Epidermal melanocyte (primary cell): Measurements from ENCODE around the gene CASTOR1.

Experiments
- DNase-seq: peaks from one replicate; pipeline ENCODE4 v3.0.0; 2011; ENCODE audit warnings: low spot score; ENCODE audit not compliant: insufficient read length

The CASTOR1 gene

DNA sequence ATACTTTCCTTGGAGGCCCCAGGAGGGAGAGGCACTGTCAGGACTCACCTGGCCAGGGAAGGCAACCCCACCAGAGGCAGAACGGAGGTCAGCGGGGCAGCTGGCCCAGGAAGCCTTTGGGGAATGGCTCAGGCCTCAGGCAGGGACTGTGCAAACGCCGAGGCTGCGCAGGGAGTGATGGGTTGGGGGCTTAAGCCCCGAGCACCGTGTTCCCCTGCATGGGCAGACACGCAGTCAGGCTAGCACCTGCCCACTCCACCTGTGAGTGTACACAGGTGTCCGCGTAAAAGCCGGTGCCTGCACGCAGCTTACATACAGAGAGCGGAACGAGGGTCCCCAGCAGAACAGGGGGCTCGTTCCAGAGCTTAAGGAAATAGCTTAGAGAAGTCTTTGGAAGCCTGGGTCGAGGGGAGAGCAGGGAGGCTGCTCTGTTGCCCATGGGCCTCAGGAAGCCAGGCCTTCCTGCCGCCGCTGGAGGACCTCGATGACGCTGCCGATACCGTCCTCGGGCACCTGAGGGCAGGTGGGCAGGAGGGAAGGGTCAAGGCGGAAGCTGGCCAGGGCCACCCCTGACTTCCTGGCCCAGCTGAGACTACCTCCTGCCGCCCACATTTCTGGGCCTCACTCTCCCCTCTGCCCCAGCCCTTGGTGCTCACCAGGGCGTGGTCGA, 4.0 kb downstream of the CASTOR1 start:
- DNase-seq = no peak

DNA sequence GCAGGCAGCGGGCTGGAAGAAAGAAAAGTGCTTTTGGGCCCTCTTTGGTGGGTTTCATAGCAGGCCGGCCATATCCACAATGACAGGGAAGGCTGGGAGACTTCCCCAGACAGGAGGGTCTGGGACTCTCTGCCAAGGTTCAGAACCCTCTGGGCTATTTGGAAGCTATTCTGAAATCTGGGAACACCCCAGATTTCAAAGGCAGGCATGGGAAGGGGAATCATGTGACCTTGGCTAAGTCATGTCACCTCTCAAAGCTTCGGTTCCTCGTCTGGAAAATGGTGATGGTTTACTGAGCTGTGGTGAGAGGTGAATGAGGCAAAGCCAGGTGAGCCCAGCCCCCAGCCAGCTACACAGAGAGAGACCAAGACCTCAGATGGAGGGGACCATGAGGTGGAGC, 4.6 kb downstream of the CASTOR1 start:
- DNase-seq = no peak

DNA sequence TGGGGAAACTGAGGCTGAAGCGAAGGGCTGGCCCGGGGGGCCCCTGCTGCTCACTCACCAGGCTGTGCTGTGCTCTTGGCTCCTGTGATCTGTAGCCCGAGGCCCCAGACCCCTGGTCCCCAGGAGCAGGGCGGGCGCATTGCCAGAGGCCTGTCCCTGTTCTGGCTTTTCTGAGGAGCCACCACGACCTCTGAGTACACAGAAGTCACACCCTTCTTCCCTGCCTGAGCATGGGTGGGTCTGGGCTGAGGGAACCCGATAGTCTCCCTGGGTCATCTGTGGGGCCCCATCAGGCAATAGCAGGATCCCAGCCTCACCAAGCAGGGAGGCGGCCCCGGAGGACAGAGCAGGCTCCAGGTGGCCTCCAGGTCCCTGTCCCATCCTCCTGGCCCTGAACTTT, 5.1 kb downstream of the CASTOR1 start:
- no peak for DNase-seq

GRCh38 chr22:30283342-30283741, 6.0 kb downstream of the CASTOR1 start:
- no peak for DNase-seq

DNA sequence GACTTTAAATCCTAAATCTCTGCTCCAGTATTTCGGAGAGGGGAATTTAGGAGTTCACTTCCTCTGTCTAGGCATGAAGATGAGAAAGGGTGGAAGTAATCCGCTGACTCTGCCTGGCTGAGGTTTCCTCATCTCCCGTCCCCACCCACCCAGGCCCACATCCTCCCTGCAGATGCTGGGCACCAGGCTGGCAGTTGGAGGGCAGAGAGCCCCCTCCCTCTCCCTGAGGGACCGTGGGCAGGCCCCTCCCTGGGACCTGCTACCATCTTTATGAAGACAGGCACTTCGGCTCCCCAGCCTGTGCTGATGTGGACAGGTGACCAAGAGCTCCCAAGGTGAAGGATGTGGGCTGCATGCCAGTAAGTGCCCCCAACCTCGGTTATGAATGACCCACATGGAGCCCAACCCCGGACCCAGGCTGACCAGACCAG, 6.7 kb downstream of the CASTOR1 start:
- DNase-seq = no peak

GRCh38 chr22:30280505-30280904, 8.8 kb downstream of the CASTOR1 start:
- no peak for DNase-seq

- no peak for DNase-seq
These were observed 9.4 kb downstream of the CASTOR1 start for GRCh38 chr22:30279932-30280331.

GRCh38 chr22:30279046-30279788, 10.1 kb downstream of the CASTOR1 start:
- DNase-seq = no peak

DNA sequence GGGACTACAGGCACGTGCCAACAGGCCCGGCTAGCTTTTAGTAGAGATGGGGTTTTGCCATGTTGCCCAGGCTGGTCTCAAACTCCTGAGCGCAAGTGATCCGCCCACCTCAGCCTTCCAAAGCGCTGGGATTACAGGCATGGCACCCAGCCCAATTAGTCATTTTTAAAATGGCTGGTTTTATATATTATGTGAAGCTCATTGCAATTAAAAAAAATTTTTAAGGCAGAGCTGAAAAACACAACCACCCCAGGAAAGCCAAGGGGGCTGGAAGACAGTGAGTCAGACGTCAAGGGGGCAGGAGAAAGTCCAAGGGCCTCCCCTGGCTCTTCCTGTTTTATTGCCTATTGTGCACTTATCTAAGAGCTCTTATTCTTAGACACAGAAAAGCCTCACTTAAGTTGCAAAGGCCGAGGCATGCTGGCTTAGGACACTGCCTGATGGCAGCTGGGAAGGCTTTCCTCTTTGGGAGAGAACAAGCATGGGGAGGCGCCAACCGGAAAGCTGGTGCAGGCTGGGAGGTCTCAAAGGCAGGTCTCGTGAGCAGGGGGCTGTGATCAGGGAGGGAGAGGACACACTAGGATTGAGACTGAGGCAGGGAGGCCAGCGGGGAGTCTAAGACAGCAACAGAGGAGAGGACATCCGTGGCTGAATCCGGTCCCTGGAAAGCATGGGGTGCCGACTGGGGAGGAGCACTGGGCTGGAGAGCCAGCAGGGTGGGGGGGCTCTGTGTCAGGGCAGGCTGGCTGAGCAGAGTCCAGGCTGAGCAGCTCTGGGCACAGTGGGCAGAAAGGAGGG, 11.6 kb downstream of the CASTOR1 start:
- DNase-seq = no peak

- DNase-seq = no peak
These were observed 13.3 kb downstream of the CASTOR1 start for GRCh38 chr22:30276039-30276438.

DNA sequence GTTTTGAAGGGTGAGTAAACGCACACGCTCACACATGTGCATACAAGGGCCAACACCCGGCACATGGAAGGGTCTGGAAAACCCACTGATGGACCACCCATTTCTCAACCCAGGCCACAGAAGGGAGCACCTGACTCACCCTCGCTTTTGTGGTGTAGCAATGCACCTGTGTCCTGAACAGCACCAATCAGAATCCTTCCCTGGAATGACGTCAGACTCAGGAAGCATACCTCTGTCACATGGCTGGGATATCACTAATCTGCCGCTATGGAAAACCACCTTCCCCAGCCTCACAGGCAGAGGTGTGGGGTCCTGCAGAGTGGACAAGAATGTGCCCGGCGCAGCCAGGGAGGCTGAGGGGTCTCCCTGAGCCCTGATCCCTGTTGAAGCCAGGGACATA, 13.7 kb downstream of the CASTOR1 start:
- no peak for DNase-seq

GRCh38 chr22:30274437-30274812, 14.9 kb downstream of the CASTOR1 start:
- DNase-seq = no peak

DNA sequence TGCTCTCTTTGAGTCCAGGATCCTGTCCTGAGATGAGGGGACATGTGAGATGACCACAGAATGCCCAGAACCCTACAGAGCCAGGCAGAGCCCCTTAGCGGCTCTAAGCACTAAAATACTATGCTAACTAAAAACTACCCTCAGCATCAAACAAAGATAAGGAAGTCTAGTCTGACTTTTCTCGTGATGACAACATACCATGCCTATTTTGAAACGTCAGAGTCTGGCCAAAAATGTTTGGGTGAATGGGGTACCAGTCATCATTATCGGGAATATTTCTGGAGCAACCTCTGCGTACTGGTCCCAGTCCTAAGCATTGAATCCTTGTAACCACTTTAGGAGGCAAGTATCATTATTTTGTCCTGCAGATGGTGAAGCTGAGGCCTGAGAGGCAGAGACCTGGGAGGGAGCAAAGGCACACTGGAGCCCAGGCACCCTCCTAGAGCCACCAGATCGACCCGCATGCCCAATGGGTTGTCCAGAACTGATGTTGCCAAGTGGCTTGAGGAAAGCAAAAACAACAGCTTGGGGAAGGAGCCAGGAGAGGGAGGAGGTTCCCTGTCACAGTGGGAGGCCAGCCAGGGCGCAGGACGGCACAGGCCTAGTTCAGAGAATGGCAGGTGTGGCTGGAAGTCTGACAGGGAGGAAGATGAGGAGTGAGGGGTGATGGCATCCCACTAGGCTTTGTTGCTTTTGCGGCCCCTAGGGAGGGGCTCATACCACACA, 15.4 kb downstream of the CASTOR1 start:
- no peak for DNase-seq

- DNase-seq = no peak
These were observed 16.3 kb downstream of the CASTOR1 start for GRCh38 chr22:30272781-30273601.

- DNase-seq = no peak
These were observed 18.5 kb downstream of the CASTOR1 start for GRCh38 chr22:30270832-30271231.

- no peak for DNase-seq
These were observed 21.0 kb downstream of the CASTOR1 start for GRCh38 chr22:30268331-30268730.

DNA sequence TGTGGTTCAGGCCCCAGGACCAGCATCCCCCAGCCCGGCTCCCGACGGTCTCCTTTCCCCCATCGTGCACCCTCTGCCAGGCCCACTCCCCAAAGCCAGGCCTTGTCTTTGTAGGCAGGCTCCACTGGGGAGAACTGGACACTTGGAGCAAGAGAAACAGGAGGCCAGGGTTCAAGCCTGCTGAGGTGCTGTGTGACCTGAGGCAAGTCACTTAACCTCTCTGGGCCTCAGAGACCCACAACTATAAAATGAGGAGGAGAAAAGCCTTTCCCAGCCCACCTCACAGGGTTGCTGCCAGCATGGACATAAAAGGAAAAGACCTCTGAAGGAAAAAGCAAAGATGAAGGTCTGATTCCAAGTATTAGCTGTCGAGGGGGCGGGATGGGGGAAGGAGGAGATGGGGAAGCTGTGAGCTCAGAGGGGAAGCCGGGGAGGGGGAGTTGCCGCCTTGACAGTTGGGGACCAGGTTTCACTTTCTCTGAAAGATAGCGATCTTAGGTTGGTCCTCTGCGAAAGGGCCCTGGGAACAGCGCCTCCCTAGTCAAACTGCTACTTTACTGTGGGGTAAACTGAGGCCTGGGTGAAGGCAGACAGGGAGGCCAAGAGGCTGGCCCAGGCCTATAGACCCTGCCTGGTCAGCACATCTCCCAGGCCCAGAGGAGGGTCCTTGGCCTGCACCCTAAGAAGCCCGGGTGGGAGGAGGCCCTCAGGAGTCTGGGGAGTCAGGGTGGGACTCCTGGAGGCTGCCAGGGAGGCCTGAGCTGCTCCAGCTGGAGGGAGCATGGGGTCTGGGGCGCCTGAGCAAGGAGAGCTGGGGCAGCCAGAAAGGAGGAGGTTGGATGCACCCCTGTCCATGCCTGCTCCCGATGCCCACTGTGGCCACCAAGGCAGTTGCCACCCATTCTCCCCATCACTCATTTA, 21.7 kb downstream of the CASTOR1 start:
- DNase-seq = no peak

DNA sequence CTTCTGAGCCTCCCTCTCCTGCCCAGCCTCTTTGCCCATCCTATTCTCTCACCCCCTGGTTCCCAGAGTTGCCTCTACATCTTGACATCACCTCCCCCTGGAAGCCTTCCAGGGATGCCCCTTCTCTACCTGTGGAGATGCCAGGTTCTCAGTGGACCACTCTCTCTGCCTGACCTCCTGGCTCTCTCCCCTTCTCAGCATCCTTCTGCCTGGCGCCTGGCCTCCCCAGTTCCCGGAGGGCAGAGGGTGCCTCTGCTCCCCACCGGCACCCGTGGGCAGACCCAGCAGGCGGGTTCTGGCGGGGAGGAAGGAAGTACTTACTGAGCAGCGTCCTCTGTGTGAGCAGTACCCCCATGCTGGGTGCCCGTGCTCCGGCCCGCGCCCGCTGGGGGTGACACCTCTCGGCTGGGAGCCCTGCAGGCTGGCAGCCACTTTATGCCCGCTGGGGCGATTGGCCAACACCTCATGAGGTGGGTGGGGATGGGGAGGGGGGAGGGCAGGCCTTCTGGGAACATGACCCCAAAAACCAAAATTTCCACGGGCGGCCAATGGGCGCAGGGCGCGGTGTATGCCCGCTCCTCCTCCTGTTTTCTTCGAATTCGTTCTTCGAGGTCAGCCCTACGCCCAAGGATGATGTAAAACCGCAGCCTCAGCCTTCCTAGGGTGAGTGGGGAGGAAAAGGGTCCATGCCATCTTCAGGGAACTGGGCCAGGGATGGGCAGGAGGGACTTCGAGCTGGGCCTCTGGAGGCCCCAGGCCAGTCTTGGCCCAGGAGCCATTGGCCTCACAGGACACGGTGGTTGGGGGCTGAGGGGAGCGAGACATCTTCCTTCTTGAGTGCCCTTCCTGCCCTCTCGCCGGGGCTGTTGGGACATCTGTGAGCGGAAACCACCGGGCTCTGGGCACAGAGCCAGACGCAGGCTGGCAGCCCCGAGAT, 22.6 kb downstream of the CASTOR1 start, which contains the start of gene OSM:
TSS of gene OSM (minus strand) at position 407 of the 937 bp plus-strand sequence. CDS start at position 355, 52 bp downstream.
- DNase-seq = no peak
